Measurements from ENCODE around the gene IPO9.

GRCh38 chr1:201916649-201917249, 87.8 kb downstream of the IPO9 start:
- TF ChIP-seq, protein P1, sequence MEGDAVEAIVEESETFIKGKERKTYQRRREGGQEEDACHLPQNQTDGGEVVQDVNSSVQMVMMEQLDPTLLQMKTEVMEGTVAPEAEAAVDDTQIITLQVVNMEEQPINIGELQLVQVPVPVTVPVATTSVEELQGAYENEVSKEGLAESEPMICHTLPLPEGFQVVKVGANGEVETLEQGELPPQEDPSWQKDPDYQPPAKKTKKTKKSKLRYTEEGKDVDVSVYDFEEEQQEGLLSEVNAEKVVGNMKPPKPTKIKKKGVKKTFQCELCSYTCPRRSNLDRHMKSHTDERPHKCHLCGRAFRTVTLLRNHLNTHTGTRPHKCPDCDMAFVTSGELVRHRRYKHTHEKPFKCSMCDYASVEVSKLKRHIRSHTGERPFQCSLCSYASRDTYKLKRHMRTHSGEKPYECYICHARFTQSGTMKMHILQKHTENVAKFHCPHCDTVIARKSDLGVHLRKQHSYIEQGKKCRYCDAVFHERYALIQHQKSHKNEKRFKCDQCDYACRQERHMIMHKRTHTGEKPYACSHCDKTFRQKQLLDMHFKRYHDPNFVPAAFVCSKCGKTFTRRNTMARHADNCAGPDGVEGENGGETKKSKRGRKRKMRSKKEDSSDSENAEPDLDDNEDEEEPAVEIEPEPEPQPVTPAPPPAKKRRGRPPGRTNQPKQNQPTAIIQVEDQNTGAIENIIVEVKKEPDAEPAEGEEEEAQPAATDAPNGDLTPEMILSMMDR (IDR thresholded peaks at IDR 0.05), result no peak
- no peak for TF ChIP-seq POLR2A (IDR thresholded peaks at IDR 0.05)

Measured in sigmoid colon (tissue), 3 donors.